A549 (cell line): ENCODE data around the gene LTA4H. TPM values are rescaled to one million over a fixed set of nuclear protein-coding genes. Genes with fewer than 3 reads are reported as not detected.
A peak's percentile ranks its signal among the peaks of the same experiment; 100 is the strongest.

ENCODE experiments used
- ATAC-seq, 2 experiments: fragments of 200-7000 bp in 1 of 2; fragments of >200 bp in 1 of 2; cut with Nextera tagmentation in 1 of 2; cut with Tn5 transposase in 1 of 2; 3 replicates each; pipeline versions ENCODE4 v1.8.0 to v1.9.1; 2018 to 2020; ENCODE audit warnings: mild to moderate bottlenecking in 1 of 2, moderate library complexity in 1 of 2
- CTCF ChIA-PET: fragments of 300-600 bp; sonication (Branson Sonifier 250); formaldehyde crosslinking; extraction: SDS; loops from one replicate; lab custom pipeline; 2021; ENCODE audit warnings: antibody characterized with exemption, inconsistent platforms; lab: Yijun Ruan, JAX
- POLR2A ChIA-PET: fragments of 350-600 bp; formaldehyde crosslinking; extraction: SDS; loops from one replicate; lab custom pipeline; 2021; ENCODE audit warnings: antibody characterized with exemption, inconsistent platforms; lab: Yijun Ruan, JAX
- DNase-seq, 2 experiments: peaks; one replicate each; pipeline versions ENCODE4 v3.0.0 to v3.0.0-alpha.2; 2011 to 2016; ENCODE audit warnings: low read depth in 1 of 2, low spot score in 1 of 2
- FAIRE-seq: peaks from 2 replicates; lab custom pipeline; 2011; peaks lifted over from hg19 to GRCh38; lab: Jason Lieb, UNC
- H3K27ac ChIP-seq, 2 experiments: fragments of >200 bp; sonication (Bioruptor Twin); formaldehyde crosslinking; 3 replicates each; pipeline ENCODE4 v1.5.1; 2016 to 2017
- H3K4me1 ChIP-seq: fragments of >200 bp; sonication (Bioruptor Twin); formaldehyde crosslinking; 3 replicates; pipeline ENCODE4 v1.6.1; 2016
- H3K4me2 ChIP-seq: fragments of >200 bp; sonication (Bioruptor Twin); formaldehyde crosslinking; 3 replicates; pipeline ENCODE4 v1.6.1; 2016
- H3K4me3 ChIP-seq: fragments of >200 bp; sonication (Bioruptor Twin); formaldehyde crosslinking; 3 replicates; pipeline ENCODE4 v1.5.1; 2016
- H3K9me3 ChIP-seq: fragments of >200 bp; sonication (Bioruptor Twin); formaldehyde crosslinking; 3 replicates; pipeline ENCODE4 v1.6.1; 2016
- CBX8 ChIP-seq: fragments of 200-600 bp; sonication (generic); IDR thresholded peaks from 2 replicates; pipeline ENCODE4 v1.6.1; 2016
- CEBPB ChIP-seq, 2 experiments: fragments of >200 bp in 1 of 2; sonication (Bioruptor Twin) in 1 of 2; formaldehyde crosslinking in 1 of 2; IDR thresholded peaks; 2 replicates each; pipeline ENCODE4 v1.6.1; 2012 to 2016
- CHD4 ChIP-seq: fragments of 200-600 bp; sonication (generic); IDR thresholded peaks from 2 replicates; pipeline ENCODE4 v1.6.1; 2016; ENCODE audit warnings: antibody characterized with exemption, mild to moderate bottlenecking, borderline replicate concordance
- EP300 ChIP-seq, 2 experiments: fragments of >200 bp; sonication (Bioruptor Twin); formaldehyde crosslinking; IDR thresholded peaks; 2 replicates in 1 of 2; 3 replicates in 1 of 2; pipeline ENCODE4 v1.6.1; 2016 to 2017
- HDAC2 ChIP-seq: fragments of 200-600 bp; sonication (generic); IDR thresholded peaks from 2 replicates; pipeline ENCODE4 v1.6.1; 2016
- NPAS2 ChIP-seq: fragments of 250-450 bp; sonication (Bioruptor Pico); IDR thresholded peaks from 2 replicates; pipeline ENCODE4 v1.8.0; 2022; ENCODE audit warnings: mild to moderate bottlenecking, moderate library complexity, borderline replicate concordance
- PHF8 ChIP-seq: fragments of 200-600 bp; sonication (generic); IDR thresholded peaks from 2 replicates; pipeline ENCODE4 v1.6.1; 2016; ENCODE audit warnings: low read depth, mild to moderate bottlenecking, antibody characterized with exemption, moderate library complexity, borderline replicate concordance
- RAD21 ChIP-seq, 2 experiments: fragments of >200 bp in 1 of 2; sonication (Bioruptor Twin) in 1 of 2; formaldehyde crosslinking in 1 of 2; IDR thresholded peaks in 1 of 2; conservative IDR thresholded peaks in 1 of 2; 2 replicates in 1 of 2; 3 replicates in 1 of 2; pipeline ENCODE4 v1.6.1; 2012 to 2018; ENCODE audit warnings: inconsistent platforms in 1 of 2
- RCOR1 ChIP-seq: fragments of 150-350 bp; IDR thresholded peaks from 2 replicates; pipeline ENCODE4 v1.6.1; 2014; ENCODE audit warnings: antibody characterized with exemption, low read length, low read depth
- RFX5 ChIP-seq: fragments of 450-650 bp; IDR thresholded peaks from 2 replicates; pipeline ENCODE4 v1.7.1; 2014; ENCODE audit warnings: antibody characterized with exemption, mild to moderate bottlenecking, moderate library complexity
- SMC3 ChIP-seq: fragments of >200 bp; sonication (Bioruptor Twin); formaldehyde crosslinking; IDR thresholded peaks from 3 replicates; pipeline ENCODE4 v1.6.1; 2018; ENCODE audit warnings: inconsistent platforms
- ZC3H11A ChIP-seq: fragments of 450-650 bp; IDR thresholded peaks from 2 replicates; pipeline ENCODE4 v1.6.1; 2014; ENCODE audit warnings: antibody characterized with exemption, mild to moderate bottlenecking
- WGBS: methylation state at CpG from one replicate; pipeline ENCODE4 v1.1.6; 2017; ENCODE audit errors: missing lambda C conversion rate; 5-methylcytosine and 5-hydroxymethylcytosine counted together
- polyA plus RNA-seq, 4 experiments: library from polyadenylated mRNA; depleted of rRNA in 3 of 4; stranded (reverse); fragments of >200 nt; fragmentation: RNase III in 1 of 4; extraction: RNeasy Plus Mini Kit Qiagen cat#74134 plus additional on column Dnase treatment in 1 of 4; gene quantifications; 2 replicates in 3 of 4; 3 replicates in 1 of 4; pipeline ENCODE4 v1.2.3, GENCODE V29; 2011 to 2017
- TF ChIP-seq, protein P1 (sequence below): fragments of 250-450 bp; sonication (Bioruptor Pico); IDR thresholded peaks from 2 replicates; pipeline ENCODE4 v1.5.0; 2021; ENCODE audit warnings: mild to moderate bottlenecking, moderate library complexity, borderline replicate concordance
- TF ChIP-seq, protein P2 (sequence below): IDR thresholded peaks from 2 replicates; pipeline ENCODE4 v1.6.1; 2012; ENCODE audit warnings: low read depth, borderline replicate concordance
- TF ChIP-seq, protein P3 (sequence below): fragments of 200-600 bp; sonication (generic); IDR thresholded peaks from 2 replicates; pipeline ENCODE4 v1.6.1; 2016; ENCODE audit warnings: antibody characterized with exemption, mild to moderate bottlenecking, moderate library complexity
- TF ChIP-seq, protein P4 (sequence below): fragments of >200 bp; sonication (Bioruptor Twin); formaldehyde crosslinking; IDR thresholded peaks from 3 replicates; pipeline ENCODE4 v1.5.1; 2016
- TF ChIP-seq, protein P5 (sequence below): fragments of >200 bp; sonication (Bioruptor Twin); formaldehyde crosslinking; IDR thresholded peaks from 2 replicates; pipeline ENCODE4 v1.6.1; 2016
- TF ChIP-seq, protein P6 (sequence below): fragments of 150-350 bp; IDR thresholded peaks from 2 replicates; pipeline ENCODE4 v1.6.1; 2014; ENCODE audit warnings: low read depth, mild to moderate bottlenecking, low read length

Gene LTA4H
- polyA plus RNA-seq, 2 of the 4 experiments (the other 2 are of a cell fraction): 126 to 174 TPM

DNA sequence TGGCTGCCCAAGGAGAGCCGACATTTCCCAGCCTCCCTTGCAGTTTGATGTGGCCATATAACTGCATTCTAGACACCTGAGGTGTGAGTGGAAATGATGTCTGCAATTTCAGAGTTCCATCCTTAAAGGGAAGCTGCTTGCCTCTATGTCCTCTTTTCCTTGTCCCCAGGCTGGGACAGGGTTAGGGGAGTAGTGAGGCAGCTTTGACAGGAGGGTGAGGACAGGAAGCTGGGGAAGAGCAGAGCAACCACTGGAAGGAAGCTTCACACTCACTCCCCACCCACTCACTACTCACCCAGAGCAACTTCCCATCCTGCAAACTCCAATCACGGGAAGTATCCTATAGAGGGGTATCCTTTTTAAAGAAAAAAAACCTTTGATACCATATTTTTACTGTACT lies 28.9 kb upstream of the LTA4H start (continued):
- TF ChIP-seq RFX5 (no peak), PHF8 (no peak)
- TF ChIP-seq, protein P1, sequence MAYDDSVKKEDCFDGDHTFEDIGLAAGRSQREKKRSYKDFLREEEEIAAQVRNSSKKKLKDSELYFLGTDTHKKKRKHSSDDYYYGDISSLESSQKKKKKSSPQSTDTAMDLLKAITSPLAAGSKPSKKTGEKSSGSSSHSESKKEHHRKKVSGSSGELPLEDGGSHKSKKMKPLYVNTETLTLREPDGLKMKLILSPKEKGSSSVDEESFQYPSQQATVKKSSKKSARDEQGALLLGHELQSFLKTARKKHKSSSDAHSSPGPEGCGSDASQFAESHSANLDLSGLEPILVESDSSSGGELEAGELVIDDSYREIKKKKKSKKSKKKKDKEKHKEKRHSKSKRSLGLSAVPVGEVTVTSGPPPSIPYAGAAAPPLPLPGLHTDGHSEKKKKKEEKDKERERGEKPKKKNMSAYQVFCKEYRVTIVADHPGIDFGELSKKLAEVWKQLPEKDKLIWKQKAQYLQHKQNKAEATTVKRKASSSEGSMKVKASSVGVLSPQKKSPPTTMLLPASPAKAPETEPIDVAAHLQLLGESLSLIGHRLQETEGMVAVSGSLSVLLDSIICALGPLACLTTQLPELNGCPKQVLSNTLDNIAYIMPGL (CRISPR knock-in tag): no peak
- TF ChIP-seq, protein P2, sequence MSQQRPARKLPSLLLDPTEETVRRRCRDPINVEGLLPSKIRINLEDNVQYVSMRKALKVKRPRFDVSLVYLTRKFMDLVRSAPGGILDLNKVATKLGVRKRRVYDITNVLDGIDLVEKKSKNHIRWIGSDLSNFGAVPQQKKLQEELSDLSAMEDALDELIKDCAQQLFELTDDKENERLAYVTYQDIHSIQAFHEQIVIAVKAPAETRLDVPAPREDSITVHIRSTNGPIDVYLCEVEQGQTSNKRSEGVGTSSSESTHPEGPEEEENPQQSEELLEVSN: no peak
- TF ChIP-seq, protein P3, sequence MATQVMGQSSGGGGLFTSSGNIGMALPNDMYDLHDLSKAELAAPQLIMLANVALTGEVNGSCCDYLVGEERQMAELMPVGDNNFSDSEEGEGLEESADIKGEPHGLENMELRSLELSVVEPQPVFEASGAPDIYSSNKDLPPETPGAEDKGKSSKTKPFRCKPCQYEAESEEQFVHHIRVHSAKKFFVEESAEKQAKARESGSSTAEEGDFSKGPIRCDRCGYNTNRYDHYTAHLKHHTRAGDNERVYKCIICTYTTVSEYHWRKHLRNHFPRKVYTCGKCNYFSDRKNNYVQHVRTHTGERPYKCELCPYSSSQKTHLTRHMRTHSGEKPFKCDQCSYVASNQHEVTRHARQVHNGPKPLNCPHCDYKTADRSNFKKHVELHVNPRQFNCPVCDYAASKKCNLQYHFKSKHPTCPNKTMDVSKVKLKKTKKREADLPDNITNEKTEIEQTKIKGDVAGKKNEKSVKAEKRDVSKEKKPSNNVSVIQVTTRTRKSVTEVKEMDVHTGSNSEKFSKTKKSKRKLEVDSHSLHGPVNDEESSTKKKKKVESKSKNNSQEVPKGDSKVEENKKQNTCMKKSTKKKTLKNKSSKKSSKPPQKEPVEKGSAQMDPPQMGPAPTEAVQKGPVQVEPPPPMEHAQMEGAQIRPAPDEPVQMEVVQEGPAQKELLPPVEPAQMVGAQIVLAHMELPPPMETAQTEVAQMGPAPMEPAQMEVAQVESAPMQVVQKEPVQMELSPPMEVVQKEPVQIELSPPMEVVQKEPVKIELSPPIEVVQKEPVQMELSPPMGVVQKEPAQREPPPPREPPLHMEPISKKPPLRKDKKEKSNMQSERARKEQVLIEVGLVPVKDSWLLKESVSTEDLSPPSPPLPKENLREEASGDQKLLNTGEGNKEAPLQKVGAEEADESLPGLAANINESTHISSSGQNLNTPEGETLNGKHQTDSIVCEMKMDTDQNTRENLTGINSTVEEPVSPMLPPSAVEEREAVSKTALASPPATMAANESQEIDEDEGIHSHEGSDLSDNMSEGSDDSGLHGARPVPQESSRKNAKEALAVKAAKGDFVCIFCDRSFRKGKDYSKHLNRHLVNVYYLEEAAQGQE: no peak

DNA sequence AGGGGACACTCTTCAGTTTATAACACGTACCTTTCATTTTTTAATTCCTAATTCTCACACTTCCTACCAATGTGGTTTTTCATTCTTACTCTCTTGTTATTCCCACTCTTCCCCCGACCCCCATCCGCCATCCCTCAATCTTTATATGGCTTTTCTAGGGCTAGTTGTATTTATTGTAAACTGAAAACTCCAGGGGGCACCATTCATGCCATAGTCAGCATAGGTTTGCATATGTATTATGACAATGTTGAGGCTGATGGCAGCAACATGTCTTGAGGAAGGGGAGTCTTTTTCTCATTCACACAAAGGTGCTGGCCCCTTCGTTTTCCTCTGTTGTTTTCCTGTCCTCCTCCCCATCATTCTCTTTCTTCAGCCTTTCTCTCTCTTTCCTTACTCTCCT lies 27.7 kb upstream of the LTA4H start:
- ChIA-PET CTCF (interaction anchor here (1.2 to 8.8 kb wide), 7 partner anchors 9 to 454 kb away, joined by 3 to 194 read pairs (median 6); no protein-coding TSS in a partner anchor), POLR2A (no interaction called here)
- WGBS: 67% methylated on average over 4 of the region's 4 CpGs
- Histone ChIP-seq H3K4me2 (no peak overlapping the region), H3K27ac (no peak overlapping the region), H3K9me3 (no peaks in the 10 kb centered on the region), H3K4me1 (no peaks in the 10 kb centered on the region), H3K4me3 (no peak overlapping the region)
- ATAC-seq (peak in 1 of 2 experiments; percentile 57; a peak in 2 of 6 replicates), FAIRE-seq (no peak), DNase-seq (peak; percentile 26 to 44)
- TF ChIP-seq SMC3: peak; percentile 43; the same call in 2 of the 3 replicates
- no peak for TF ChIP-seq CBX8
- TF ChIP-seq CHD4: no peak
- TF ChIP-seq RCOR1: no peak
- no peak for TF ChIP-seq ZC3H11A
- peak; percentile 25 to 39; a peak in 3 of 5 replicates for TF ChIP-seq RAD21 (conservative IDR thresholded peaks at IDR 0.05 in 1 of 2, IDR thresholded peaks at IDR 0.05 in 1 of 2)
- TF ChIP-seq, protein P3: no peak
- TF ChIP-seq, protein P4, sequence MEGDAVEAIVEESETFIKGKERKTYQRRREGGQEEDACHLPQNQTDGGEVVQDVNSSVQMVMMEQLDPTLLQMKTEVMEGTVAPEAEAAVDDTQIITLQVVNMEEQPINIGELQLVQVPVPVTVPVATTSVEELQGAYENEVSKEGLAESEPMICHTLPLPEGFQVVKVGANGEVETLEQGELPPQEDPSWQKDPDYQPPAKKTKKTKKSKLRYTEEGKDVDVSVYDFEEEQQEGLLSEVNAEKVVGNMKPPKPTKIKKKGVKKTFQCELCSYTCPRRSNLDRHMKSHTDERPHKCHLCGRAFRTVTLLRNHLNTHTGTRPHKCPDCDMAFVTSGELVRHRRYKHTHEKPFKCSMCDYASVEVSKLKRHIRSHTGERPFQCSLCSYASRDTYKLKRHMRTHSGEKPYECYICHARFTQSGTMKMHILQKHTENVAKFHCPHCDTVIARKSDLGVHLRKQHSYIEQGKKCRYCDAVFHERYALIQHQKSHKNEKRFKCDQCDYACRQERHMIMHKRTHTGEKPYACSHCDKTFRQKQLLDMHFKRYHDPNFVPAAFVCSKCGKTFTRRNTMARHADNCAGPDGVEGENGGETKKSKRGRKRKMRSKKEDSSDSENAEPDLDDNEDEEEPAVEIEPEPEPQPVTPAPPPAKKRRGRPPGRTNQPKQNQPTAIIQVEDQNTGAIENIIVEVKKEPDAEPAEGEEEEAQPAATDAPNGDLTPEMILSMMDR: peak; percentile 31; the same call in 2 of the 3 replicates
- no peak for TF ChIP-seq CEBPB (IDR thresholded peaks at IDR 0.05)
- no peak for TF ChIP-seq EP300 (IDR thresholded peaks at IDR 0.05)
- TF ChIP-seq, protein P5, sequence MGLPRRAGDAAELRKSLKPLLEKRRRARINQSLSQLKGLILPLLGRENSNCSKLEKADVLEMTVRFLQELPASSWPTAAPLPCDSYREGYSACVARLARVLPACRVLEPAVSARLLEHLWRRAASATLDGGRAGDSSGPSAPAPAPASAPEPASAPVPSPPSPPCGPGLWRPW: no peak
- TF ChIP-seq HDAC2: no peak
- TF ChIP-seq NPAS2: no peak
- TF ChIP-seq, protein P6, sequence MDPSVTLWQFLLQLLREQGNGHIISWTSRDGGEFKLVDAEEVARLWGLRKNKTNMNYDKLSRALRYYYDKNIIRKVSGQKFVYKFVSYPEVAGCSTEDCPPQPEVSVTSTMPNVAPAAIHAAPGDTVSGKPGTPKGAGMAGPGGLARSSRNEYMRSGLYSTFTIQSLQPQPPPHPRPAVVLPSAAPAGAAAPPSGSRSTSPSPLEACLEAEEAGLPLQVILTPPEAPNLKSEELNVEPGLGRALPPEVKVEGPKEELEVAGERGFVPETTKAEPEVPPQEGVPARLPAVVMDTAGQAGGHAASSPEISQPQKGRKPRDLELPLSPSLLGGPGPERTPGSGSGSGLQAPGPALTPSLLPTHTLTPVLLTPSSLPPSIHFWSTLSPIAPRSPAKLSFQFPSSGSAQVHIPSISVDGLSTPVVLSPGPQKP: no peak
